ENCODE results near the gene DGKG.

Gene DGKG

DNA sequence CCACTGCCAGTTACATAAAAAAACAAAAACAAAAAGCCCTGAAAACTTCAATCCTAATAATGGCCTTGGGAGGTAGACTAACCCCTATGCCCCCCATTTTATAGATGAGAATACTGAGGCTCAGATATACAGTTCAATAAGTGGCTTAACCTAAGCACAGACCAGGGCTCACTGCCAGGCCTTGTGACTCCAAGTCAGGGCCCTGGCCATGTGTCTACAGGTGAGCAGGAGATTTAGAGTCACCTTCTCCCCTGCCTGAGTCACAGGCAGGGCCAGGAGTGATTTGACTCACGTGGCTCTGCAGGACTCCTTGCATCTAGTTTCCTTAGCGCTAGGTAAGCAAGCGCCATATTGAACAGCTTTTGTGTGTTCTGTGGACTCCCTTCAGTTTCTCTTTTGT lies 154.5 kb downstream of the DGKG start:
- DNase-seq, result no peak

DNA sequence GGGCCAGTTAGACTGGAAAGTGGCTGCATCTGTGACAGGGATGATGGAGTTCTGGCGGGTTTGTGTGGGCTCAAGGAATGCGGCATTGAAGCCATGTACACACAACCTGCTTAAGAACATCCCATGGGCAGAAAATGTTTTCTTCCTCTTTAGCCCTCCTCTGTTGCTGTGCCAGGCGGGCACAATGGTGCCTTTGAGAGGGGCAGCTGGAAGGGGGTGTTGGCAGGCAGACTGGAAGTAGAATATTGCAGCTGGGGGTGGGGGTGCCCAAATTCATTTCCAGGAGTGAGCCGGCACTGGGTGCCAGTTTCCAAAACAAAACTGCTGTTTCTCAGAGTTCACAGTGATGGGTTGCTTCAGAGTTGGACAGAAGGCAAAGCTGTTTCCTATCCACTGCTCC lies 161.3 kb downstream of the DGKG start:
- DNase-seq, result no peak

- no peak for DNase-seq
Observed at GRCh38 chr3:186198442-186198841, 163.6 kb downstream of the DGKG start.

GRCh38 chr3:186194451-186194811 lies 167.6 kb downstream of the DGKG start:
- DNase-seq, result no peak

GRCh38 chr3:186193534-186194450 lies 168.2 kb downstream of the DGKG start:
- DNase-seq, result no peak

DNA sequence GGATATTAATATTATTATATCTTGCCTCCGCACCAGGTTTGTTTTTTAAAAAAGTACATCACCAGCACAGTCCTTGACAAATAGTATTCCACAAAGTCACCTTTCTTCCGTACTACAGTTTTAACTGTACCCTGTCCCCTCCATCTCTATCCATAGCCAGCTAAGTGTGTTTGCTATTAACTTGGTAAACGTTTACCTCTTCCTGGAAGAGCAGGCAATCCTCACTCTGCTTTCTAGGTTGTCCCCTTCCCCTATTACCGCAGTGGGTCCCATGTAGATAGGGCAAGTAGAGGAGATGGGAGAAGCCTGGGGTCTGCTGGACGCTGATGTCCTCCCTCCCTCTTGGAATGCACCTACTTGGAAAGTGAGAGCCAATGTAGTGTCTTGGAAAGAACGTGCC lies 169.2 kb downstream of the DGKG start:
- no peak for DNase-seq

- no peak for DNase-seq
Observed at GRCh38 chr3:186189492-186189891, 172.5 kb downstream of the DGKG start.

- no peak for DNase-seq
Observed at GRCh38 chr3:186187401-186188275, 174.4 kb downstream of the DGKG start.

- DNase-seq, result no peak
Observed at GRCh38 chr3:186185194-186185787, 176.7 kb downstream of the DGKG start.

DNA sequence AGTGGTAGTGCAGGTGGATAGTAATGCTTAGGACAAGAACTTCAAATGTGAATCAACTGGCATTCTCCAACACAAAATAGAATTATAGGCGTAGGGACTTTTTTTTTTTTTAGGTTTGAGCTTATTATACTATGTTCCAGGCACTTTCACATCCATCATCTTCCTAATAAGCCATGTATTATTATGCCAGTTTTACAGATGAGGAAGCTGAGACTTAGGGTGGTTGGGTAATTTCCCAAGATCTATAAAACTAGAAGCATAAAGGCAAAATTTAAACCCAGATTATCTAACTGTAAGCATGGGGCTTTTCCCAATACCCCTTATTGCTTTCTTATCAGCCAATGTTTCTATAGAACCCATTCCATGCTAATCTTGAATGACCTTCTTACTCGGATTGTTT lies 178.0 kb downstream of the DGKG start:
- no peak for DNase-seq

DNA sequence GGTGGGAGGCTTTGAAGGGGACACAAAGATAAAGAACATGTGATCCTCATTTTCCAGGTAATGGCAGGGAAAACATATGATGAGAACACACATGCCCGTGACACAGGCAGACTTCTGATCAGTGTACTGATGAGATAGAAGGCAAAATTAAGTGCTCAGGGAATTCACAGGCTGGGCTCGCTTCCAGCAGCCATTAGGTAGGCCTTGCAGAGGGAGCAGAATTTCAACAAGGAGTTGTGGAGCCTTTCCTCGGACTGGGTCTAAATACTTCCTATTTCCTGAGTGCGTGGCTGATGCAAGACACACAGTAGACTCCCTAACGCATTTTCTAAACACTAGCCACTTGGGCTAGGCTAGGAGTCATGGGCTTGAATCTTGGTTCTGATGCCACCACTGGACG lies 179.2 kb downstream of the DGKG start:
- no peak for DNase-seq

GRCh38 chr3:186181901-186182300 lies 180.1 kb downstream of the DGKG start:
- DNase-seq, result no peak

- DNase-seq, result no peak
Observed at GRCh38 chr3:186180891-186181481, 181.0 kb downstream of the DGKG start.

DNA sequence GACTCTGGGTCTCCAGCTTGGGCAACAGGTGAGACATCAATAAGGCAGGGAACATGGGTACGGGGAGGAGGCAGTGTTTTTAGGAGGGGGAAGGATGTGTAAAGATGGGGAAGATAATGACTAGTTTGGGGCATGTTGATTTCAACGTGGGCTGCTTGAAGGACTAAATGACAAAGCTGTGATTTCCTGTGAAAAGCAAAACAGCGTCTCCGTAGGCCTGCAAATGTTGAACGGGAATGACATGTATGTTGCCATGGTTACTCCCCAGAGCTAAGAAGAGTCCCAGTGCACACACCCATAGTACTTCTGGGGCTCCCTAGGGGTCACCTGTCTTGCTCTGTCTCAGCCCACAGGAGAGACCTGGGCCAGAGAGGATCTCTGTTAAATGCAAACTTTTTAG lies 181.9 kb downstream of the DGKG start:
- DNase-seq, result no peak

- no peak for DNase-seq
Observed at GRCh38 chr3:186178412-186178811, 183.6 kb downstream of the DGKG start.

GRCh38 chr3:186176373-186176990 lies 185.6 kb downstream of the DGKG start:
- DNase-seq, result no peak

DNA sequence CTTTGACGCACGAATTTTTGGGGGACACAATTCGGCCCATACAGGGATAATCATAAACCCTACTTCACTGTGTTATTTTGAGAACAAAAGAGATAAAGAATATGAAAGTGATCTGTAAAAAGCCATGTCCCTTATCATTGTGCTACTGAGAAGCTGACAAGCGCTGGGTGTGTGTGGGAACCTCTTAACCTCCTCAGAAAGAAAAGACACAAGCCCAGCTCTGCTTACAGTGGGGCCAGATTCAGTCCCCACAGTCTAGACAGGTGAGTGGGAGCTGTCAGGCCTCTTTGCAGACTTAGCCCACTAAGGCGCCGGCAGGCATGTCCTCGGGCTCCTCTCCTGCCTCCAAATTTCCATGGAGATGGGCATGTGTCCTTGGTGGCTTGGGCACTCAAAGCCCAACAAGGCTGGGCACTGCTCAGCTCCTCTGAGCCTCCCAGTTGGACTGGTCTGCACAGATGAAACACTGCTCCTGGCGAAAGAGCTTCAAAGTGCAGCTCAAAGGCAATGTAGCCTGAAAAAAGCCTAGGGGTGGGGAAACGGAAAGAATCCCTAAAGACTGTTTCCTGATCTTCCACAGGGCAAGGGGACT lies 188.7 kb downstream of the DGKG start:
- DNase-seq, result no peak

DNA sequence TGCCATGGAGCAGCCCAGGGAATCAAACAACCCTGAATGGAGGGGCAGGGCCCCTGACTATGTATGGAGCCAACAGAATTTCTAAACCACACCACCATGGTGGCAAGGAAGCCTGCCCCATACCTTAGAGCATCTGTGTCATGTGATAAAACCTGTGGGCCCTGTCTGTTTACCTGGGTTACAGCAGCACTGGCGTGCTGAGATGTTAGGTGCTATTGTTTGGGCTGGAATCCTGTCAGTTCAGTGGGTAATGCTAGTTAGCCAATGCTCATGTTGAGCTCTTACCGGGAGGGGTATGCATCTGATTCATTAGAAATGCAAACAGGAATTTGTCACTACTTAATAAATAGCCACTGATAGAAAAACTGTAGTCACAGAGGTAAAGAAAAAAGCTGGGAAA lies 189.7 kb downstream of the DGKG start:
- no peak for DNase-seq

DNA sequence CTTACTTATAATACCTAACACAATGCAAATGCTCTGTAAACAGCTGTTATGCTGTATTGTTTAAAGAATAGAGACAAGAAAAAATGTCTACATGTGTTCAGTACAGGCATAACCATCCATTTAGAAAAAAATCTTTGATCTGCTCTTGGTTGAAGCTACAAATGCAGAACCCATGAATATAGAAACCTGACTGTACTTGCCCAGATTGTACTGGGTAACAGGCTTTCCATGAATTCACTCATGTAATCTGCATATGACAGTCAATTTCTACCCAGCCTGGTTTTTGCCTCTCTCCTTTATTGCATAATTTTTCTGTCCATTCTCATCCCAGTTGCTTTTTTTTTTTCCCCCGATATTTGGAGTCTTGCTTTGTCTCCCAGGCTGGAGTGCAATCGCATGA lies 190.5 kb downstream of the DGKG start:
- no peak for DNase-seq

DNA sequence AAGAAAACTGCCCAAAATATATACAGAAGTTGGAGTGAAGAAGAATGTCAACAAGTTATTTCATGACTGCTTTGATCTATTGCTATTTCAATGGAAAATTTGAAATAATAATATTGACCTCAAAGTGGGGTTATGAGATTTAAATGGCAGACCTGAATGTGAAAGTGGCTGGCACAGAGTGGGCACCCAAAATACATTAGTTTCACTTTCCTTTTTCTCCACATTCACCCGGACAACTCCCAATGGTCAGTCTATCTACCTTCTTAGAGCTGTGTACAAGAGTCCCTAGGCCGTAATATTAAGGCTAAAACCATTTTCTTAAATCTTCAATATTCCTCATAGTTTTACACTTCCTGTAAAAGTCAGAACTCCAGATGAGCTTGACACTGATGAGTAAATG lies 191.5 kb downstream of the DGKG start:
- DNase-seq, result no peak

GRCh38 chr3:186169379-186169778 lies 192.7 kb downstream of the DGKG start:
- DNase-seq, result no peak

DNA sequence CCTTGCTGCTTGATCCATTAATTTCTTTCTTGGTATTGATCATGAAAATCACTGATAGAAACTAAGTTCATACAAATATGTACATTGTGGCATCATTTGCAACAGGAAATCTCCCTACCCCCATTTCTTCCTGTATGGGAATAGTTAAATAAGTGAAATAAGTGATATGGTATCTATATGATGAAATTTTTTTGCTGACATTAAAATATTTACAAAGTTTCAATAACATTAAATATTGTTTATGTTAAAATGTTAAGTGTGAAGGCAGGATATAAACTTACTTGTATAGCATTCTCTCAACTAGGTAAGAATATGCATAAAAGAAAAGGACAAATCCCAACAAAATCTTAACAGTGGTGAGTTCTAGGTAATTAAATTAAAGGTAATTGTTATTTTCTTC lies 193.1 kb downstream of the DGKG start:
- no peak for DNase-seq

Measured in stimulated activated CD4-positive, alpha-beta T cell treated with anti-CD3 and anti-CD28 coated beads, Interleukin-4, amount 100 ng/mL, for 4 hours (primary cell).